ENCODE data around the gene TES. TPM values are rescaled to one million over a fixed set of nuclear protein-coding genes. Genes with fewer than 3 reads are reported as not detected.

The TES gene
- total and polyA plus RNA-seq, 2 of the 8 experiments (the other 6 are each of a cell fraction or from before 2014, with no cell fraction given) = 18.2 to 36.3 TPM

GRCh38 chr7:116218051-116218645 lies 7.8 kb downstream of the TES start:
- H3K4ac ChIP-seq (replicated peaks; ENCODE audit: insufficient read length, low read depth, low read length) = no peak overlapping the region
- H4K20me1 ChIP-seq (replicated peaks in 1 of 2; ENCODE audit: control insufficient read depth in 1 of 2, insufficient read depth in 2 of 2, low read length in 2 of 2) = no peaks in the 10 kb centered on the region
- no peak overlapping the region for H2BK20ac ChIP-seq (ENCODE audit: low read length)
- 88% methylated on average over 4 of the region's 4 CpGs; no CpG with 5 or more reads in 1 of the 2 experiments for WGBS, 2 experiments (ENCODE audit: extremely low coverage in 1 of 2, insufficient coverage in 1 of 2, insufficient read length in 1 of 2, insufficient replicate concordance in 2 of 2, low coverage in 1 of 2, low lambda C conversion rate in 2 of 2, missing lambda C conversion rate in 1 of 2)
- TF ChIP-seq PHF8 (conservative IDR thresholded peaks at IDR 0.05; ENCODE audit: low read depth, low read length) (no peak), TCF12 (IDR thresholded peaks at IDR 0.05; ENCODE audit: low read depth, low read length) (no peak), CREB1 (IDR thresholded peaks at IDR 0.05) (no peak), ATF2 (IDR thresholded peaks at IDR 0.05; ENCODE audit: low read length) (no peak), EGR1 (IDR thresholded peaks at IDR 0.05; ENCODE audit: borderline replicate concordance, low read depth, low read length) (no peak), YY1 (IDR thresholded peaks at IDR 0.05; ENCODE audit: low read depth, low read length) (no peak), SP4 (IDR thresholded peaks at IDR 0.05; ENCODE audit: low read length) (no peak), NANOG (IDR thresholded peaks at IDR 0.05; ENCODE audit: insufficient read depth, low read depth, low read length, poor library complexity, severe bottlenecking) (no peak), BACH1 (IDR thresholded peaks at IDR 0.05; ENCODE audit: low read length) (no peak)
- no peak overlapping the region for H3K56ac ChIP-seq (replicated peaks; ENCODE audit: insufficient read length, low read depth, low read length)
- H3K36me3 ChIP-seq (ENCODE audit: control insufficient read depth in 2 of 4, insufficient read depth in 4 of 4, low read length in 3 of 4) = no peaks in the 10 kb centered on the region; a peak in 1 of 8 replicates
- no peak overlapping the region for H3K23ac ChIP-seq (ENCODE audit: insufficient read length)
- CTCF ChIA-PET (ENCODE audit: partially characterized antibody) = interaction anchor here (0.7 to 3.4 kb wide), 4 partner anchors 14 to 640 kb away, joined by 3 to 23 read pairs (median 10); no protein-coding TSS in a partner anchor
- H3K79me1 ChIP-seq (ENCODE audit: low read depth, low read length) = no peaks in the 10 kb centered on the region
- no peak overlapping the region for H3K14ac ChIP-seq (ENCODE audit: insufficient read length)
- H2AK5ac ChIP-seq (ENCODE audit: low read depth, low read length) = no peak overlapping the region
- FAIRE-seq = no peak
- H4K5ac ChIP-seq (ENCODE audit: insufficient read length, low read depth, low read length) = no peak overlapping the region
- no peak overlapping the region for H2BK5ac ChIP-seq (ENCODE audit: low read depth, low read length)
- POLR2A ChIA-PET (ENCODE audit: partially characterized antibody) = no interaction called here
- no peak overlapping the region for H4K8ac ChIP-seq (ENCODE audit: extremely low read depth, insufficient read depth, low read length)
- H3K27ac ChIP-seq (ENCODE audit: low read depth, low read length) = no peak overlapping the region
- H3K27me3 ChIP-seq (replicated peaks in 1 of 4; ENCODE audit: control insufficient read depth in 3 of 4, extremely low read depth in 1 of 4, insufficient read depth in 3 of 4, low read length in 3 of 4) = no peaks in the 10 kb centered on the region
- no peak overlapping the region for H3K4me2 ChIP-seq (ENCODE audit: insufficient read depth in 1 of 2, low read depth in 2 of 2, low read length in 2 of 2)
- DNase-seq (ENCODE audit: low read depth in 1 of 2, low spot score in 2 of 2) = no peak
- H3K9ac ChIP-seq (replicated peaks in 1 of 4; ENCODE audit: extremely low read depth in 1 of 4, low read depth in 3 of 4, low read length in 3 of 4) = no peak overlapping the region
- H3K18ac ChIP-seq (ENCODE audit: extremely low read depth, low read length) = no peak overlapping the region
- no peak overlapping the region for H2BK120ac ChIP-seq (replicated peaks; ENCODE audit: low read depth, low read length)
- H3K79me2 ChIP-seq (ENCODE audit: control insufficient read depth in 1 of 2, insufficient read depth in 2 of 2, low read length in 2 of 2) = peaks cover 0 to 14% of the 10 kb centered on the region in 2 experiments; a peak in 2 of 4 replicates
- H3K4me3 ChIP-seq (ENCODE audit: extremely low read depth in 1 of 4, insufficient read depth in 2 of 4, low read depth in 3 of 4, low read length in 4 of 4) = no peak overlapping the region
- H3K9me3 ChIP-seq (ENCODE audit: insufficient read depth in 2 of 2, low read depth in 1 of 2, low read length in 1 of 2) = no peaks in the 10 kb centered on the region
- no peaks in the 10 kb centered on the region for H3K4me1 ChIP-seq (replicated peaks in 1 of 4; ENCODE audit: control insufficient read depth in 3 of 4, insufficient read depth in 4 of 4, low read length in 3 of 4)
- no peaks in the 10 kb centered on the region for H3K23me2 ChIP-seq (ENCODE audit: low read depth, low read length)
- H2BK15ac ChIP-seq (ENCODE audit: low read length) = no peak overlapping the region
- no peak overlapping the region for H2AFZ ChIP-seq (ENCODE audit: low read length)
- no peak overlapping the region for H2BK12ac ChIP-seq (ENCODE audit: low read depth, low read length)
- no peak overlapping the region for H4K91ac ChIP-seq (replicated peaks; ENCODE audit: insufficient read length, low read length)
